Gastrocnemius medialis (tissue), 4 donors: ENCODE results near the gene MCF2L2.

Source experiments
- CTCF ChIP-seq, 5 experiments: fragments of 450-650 bp in 3 of 5; fragments of 200-600 bp in 2 of 5; sonication (generic) in 2 of 5; IDR thresholded peaks in 4 of 5; conservative IDR thresholded peaks in 1 of 5; 1 replicate in 4 of 5; 2 replicates in 1 of 5; pipeline ENCODE4 v1.5.1; 2016 to 2019; ENCODE audit warnings: antibody characterized with exemption in 5 of 5, mild to moderate bottlenecking in 3 of 5, moderate library complexity in 3 of 5
- POLR2A ChIP-seq, 2 donors: fragments of 450-650 bp; IDR thresholded peaks; one replicate each; pipeline ENCODE4 v1.6.1; 2017; ENCODE audit warnings: antibody characterized with exemption in 2 of 2, mild to moderate bottlenecking in 2 of 2, moderate library complexity in 2 of 2

GRCh38 chr3:183270344-183270743 is 158.1 kb downstream of the MCF2L2 start:
- no peak for TF ChIP-seq POLR2A (IDR thresholded peaks at IDR 0.05)
- no peak for TF ChIP-seq CTCF (IDR thresholded peaks at IDR 0.05 in 4 of 5, conservative IDR thresholded peaks at IDR 0.05 in 1 of 5)
